HT-29 (cell line): Measurements from ENCODE around the gene CCNE1. TPM values are rescaled to one million over a fixed set of nuclear protein-coding genes. Genes with fewer than 3 reads are reported as not detected.

Experiments used
- DNase-seq: peaks from one replicate; pipeline ENCODE4 v3.0.0-alpha.2; 2015; ENCODE audit warnings: low spot score
- total RNA-seq: library from RNA; depleted of rRNA; stranded (reverse); fragments of >200 nt; shearing (Covaris generic); gene quantifications from 2 replicates; pipeline ENCODE4 v1.2.3, GENCODE V29; 2014

Gene CCNE1
- total RNA-seq, 1 experiment from 2014 or later: 20.1 TPM

DNA sequence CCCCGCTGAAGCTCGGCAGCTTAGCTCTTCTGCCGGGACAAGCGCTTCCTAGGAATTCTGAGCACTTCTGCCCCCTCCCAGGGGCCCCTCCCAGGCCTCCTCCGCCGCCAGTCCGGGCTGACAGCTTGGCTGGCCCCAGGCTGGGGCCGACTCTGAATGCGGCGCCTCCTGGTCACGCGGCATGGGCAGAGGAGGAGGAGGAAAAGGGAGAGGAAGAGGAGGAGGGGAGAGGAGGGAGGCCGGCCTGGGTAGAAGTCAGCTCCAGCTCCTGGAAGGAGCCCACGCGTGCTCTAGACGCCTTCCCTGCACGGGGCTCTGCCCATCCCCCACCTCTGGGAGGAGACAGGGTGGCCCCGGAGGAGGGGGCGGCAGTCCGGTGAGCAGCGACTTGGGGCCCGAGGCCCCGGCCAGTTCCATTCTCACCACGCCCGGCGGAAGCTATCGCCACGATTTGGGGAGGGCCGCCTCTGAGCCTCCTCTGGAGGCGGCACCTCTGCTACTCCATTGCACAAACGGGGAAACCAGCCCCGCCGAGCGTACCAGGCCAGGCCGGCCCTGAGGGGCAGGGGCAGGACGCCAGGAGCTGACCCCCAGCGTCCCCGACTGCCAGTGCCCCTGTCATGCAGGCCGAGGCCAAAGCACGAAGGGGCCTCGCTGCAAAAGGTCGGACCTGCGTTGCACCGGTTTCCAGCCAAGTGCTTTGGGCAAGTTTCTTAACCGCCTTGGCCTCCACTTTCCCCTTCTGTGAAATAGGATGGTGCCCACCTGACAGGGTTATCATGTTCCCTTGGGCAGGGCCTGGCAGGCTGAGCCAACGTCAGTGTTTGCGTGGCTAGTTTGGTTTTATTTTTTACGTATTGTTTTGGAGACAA is 31.6 kb downstream of the CCNE1 start:
- DNase-seq: no peak

DNA sequence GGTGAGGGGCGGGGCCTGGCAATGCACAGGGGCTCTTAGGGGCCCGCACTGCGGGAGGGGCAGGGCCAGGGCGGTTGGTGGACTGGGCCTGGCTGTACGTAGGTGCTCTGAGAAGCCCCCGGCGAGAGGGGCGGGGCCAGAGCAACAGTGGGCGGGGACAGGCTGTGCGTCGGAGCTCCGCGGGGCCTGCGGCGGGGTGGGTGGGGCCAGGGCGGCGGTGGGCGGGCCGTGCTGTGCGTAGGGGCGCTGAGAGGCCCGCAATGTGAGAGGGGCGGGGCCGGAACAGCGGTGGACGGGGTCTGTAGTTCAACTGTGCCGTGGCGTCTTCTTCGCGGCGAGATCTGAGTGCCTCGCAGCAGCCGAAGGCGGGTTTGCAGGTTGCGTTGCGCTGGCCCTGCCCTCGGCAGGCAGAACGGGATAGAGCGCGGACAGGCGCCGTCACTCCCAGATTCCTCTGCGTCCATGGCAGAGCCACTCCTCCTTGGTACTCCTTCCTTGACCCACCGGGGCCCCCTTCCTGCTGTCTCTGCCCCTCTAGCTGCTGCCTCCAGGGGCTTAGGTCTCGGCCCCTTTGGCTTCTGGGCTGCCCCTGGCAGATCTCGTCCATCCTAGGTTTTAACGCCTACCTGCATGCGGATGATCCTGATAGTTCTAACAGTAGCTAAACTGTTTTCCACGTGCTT is 33.2 kb downstream of the CCNE1 start:
- DNase-seq: peak; percentile 96

DNA sequence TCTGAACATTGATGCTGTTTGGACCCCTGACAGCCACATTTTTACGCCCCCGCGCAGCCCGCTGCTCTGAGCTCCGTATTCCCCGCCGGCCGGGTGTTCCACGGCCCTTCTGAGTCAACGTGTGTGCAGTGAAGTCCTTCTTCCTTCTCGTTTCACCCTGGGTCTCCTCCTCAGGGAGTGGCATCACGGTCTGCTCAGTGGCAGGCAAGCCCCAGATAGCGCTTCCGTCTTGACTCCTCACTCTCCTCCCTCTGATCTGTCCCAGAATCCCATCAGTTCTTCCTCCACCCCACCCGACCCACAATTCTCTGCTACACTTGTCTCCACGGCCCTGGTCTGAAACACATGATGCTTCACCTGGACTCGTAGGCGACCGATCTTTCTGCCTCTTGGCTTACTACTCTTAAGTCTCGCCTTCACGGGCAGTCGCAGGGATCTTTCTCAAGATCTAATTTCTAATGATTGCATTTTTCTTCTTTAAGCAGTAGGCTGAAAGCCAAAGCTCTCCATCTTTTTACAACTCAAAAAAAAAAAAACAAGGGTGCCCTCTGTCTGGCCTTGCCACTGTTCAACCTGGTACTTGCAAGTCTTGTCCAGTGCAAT is 33.9 kb downstream of the CCNE1 start:
- peak; percentile 45 for DNase-seq

DNA sequence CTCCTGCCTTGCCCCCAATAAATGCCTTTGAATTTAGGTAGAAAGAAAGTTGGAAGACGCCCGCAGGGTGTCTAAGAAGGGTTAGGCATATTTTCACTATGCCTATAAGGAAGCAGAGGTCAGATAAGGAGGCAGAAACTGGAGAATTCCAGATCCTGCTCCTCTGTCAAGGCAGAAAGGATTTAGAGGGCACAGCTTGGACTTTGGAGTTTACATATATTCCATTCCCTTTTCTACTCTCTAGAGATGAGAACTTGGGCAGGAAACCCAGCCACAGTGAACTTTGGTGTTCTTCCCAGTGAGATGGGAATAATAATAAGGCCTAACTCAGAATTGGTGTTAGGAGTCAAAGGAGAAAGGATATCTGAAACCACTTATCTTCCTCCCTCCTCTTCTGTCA is 37.4 kb downstream of the CCNE1 start:
- no peak for DNase-seq

DNA sequence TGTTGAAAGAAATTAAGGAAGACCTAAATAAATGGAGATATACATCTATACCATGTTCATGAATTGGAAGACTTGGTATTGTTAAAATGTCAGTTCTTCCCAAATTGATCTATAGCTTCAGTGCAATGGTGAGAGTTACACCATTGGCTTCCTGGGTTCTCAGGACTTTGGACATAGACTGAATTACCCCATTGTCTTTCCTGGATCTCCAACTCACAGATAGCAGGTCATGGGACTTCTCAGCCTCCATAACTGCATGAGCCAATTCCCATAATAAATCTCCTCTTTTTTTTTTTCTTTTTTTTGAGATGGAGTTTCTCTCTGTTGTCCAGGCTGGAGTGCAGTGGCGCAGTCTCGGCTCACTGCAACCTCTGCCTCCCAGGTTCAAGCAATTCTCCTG is 38.7 kb downstream of the CCNE1 start:
- DNase-seq: no peak

DNA sequence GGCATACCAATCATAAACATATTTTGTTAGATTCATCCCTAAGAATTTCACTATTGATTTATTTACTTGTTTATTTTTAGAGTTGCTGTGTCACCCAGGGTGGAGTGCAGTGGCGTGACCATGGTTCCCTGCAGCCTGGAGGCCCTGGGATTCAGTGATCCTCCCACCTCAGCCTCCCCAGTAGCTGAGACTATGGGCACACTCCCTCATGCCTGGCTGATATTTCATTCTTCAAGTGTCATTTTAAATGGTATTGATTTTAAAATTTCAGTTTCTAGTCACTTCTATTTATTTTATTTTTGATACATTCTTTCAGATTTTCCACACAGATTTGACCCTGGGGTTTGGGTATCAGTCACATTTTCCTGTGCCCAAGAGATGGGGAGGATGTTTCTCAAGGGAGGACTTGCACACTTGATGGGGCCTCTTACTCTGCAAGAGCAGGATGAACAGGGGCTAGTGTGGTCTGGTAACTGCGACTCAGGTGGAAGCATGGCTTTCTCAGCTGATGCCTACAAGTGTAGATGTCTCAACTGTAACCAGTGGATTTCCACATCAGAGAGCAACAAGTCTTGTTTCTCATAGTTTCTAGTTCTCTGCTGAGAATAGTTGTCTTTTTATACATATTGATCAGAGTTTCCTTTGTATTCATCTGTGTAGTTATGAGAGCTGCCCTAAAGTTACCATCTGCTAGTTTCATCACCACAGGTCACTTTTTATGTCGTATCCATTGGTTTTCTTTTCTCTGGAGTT is 40.2 kb downstream of the CCNE1 start:
- no peak for DNase-seq

DNA sequence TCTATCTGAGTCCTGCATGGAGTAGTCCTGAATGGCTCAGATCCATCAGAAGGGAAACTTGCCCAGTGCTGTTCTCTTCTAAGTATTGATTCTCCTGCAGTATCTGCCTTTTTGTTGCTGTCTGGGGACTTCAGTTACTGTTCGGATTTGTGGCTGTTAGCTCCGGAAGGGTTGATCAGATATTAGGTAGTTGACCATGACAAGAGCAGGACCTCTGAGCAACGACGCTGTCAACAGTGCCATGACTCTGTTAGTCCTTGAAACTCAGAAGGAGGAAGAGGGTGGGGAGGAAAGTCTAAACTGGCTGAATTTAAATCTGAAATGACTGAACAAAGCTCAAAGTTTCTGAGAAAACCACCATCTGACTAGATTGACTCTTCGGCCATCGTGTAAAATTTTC is 42.2 kb downstream of the CCNE1 start:
- no peak for DNase-seq

DNA sequence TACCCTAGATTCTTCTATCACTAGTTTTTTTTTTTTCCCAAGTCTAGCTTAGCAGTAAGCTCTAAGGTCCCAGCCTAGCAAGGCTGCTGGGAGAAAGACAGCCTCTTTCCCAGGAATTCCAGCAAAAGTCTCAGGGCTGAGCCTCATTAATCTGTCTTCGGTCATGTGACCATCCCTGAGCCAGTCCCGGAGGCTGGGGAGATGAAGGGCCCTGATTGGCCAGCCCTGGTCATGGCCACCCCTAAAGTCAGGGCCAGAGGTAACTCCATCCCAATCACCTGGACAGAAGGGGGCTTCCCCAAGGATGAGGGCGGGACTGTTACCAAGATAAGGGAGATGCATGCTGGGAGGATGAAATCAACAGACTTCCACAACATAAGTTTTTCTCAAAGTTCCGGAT is 43.3 kb downstream of the CCNE1 start:
- DNase-seq: no peak

DNA sequence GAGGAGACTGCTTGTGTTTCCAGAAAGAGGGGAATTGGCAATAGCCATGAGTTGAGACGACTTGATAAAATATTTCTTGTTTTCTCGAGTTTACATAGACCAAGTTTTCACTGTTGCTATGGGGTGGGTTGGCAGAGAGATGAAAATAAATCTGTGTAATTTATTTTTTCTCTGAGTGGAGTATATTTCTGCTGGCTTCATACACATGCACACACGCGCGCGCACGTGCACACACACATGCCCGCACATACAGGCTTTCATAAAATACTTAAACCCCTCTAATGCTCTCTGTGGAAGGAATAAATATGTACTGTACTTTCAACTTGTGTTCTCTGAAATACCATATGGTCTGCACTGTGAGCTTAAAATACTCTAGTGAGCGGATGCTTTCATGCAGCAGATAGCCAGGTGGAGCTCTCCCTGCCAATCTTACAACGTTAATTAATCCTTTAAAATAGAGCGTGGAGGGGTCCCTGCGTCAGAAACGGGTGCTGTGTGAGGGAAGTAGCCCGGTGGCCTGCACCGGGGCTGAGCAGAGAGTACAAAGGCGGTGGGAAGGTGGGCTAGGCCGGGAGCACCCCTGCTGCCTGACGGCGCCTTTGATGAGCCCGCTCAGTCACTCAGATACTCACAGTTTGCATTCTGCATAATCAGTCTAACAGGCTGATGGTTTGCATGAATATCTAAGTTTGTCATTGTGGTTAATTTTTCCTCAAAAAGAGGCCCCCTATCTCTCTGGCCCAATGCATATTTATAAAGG is 44.1 kb downstream of the CCNE1 start:
- DNase-seq: no peak

DNA sequence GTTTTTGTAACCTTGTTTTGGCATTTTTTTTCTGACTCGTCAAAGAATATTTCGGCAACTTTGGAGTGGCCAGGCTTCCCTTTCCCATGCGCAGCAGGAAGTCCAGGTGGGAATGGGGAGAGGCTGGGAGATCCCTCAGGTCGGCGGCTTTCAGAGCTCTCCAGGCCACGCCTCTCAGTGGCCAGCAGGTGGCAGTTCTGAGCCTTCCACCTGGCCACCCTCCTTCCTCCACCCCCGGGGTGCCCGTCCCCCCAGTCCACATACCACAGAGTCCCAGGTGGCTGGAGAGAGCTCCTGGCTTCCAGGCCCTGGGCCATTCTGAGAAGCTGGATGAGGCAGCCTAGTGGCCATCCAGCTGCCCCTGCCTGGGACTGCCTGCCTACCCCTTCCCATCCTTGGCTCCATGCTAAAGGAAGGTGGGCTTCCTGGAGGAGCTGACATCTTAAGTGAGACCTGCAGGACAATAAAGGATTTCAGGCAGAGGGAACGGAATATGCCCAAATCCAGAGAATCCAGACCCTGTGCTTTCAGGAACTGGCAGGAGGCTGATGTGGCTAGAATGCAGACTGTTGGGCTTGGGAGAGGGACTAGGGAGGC is 46.3 kb downstream of the CCNE1 start:
- DNase-seq: peak; percentile 82

DNA sequence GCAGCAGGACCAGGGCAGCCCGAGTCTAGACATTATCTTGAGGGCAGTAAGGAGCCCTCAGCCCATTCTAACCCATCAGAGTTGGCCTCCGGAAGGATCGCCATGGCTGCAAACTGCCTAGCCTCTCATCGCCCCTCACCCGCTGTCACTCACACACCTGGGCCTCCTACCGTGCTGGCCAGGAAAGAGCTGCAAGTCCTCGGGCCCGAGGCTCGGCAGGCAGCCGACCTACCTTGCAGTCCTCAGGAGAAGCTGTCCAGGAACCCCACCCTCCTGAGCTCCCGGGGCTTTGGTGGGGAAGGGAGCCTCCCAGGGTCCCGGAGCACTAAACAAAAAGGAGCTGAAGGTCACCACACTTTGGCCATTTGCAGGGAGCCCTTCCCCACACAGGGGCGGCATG is 46.8 kb downstream of the CCNE1 start:
- DNase-seq: no peak

DNA sequence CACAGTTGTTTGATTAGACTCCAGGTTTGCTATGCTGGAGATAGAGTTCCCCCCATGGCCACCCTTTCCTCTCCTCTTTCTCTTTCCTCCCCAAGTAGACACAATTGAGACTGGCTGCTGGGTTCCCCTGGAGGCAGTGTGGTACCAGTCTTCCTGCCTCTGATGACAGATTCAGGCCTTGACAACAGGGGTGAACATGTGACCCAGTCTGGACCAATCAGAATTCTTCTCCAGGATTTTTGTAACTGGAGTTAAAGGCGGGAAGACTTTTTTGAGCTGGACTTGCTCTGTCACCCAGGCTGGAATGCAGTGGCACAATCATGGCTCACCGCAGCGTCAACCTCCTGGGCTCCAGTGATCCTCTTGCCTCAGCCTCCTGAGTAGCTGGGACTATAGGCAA is 48.7 kb downstream of the CCNE1 start:
- DNase-seq: peak; percentile 21

DNA sequence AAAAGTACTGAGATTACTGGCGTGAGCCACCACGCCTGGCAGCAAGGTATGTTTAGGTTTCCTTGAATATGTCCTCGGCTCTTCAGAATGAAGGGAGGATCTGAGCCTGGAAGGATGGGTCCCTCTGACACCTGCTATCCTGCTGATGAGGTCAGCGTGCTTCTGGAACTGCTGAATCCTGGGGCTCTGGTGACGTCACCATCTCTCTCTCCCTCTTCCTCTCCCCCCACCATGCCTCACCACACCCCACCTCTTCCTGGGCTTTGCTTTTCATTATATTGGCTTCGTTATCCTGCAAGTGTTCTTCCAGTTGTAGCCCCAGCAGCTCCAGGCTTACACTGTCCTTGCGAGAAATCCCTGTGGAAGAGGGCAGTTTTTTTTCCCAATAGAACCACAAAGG is 49.8 kb downstream of the CCNE1 start:
- DNase-seq: no peak

DNA sequence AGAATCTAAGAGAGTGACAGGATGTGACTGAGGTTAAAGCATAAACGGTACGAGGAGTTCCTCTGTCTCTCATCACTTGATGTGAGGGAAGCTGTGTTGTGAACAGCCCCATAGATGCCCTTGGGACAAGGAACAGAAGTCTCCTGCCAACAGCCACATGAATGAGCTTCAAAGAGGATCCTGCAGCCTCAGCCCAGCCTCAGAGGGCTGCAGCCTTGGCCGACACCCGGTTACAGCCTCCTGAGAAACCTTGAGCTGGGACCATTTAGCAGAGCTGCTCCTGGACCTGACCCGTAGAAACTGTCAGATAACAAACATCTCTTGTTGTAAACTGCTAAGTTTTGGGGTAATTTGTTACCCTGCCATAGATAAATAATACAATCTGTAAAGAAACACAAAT is 54.2 kb downstream of the CCNE1 start:
- DNase-seq: no peak

DNA sequence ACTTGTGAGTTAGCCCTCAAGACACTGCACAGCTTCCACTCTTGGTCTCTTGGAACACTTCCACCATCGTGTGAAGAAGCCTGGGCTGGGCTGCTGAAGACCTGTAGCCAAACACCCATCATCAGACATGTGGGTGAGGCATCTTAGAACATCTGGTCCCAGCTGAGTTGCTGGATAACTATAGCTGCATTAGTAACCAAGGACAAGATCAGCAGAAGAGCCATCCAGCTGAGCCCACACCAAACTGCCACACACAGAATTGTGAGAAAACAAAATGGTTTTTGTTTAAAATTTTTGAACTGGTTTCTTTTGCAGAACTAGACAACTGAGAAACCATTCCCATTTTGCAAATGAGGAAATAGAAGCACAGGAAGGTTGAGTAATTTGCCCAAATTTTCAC is 56.2 kb downstream of the CCNE1 start:
- no peak for DNase-seq

DNA sequence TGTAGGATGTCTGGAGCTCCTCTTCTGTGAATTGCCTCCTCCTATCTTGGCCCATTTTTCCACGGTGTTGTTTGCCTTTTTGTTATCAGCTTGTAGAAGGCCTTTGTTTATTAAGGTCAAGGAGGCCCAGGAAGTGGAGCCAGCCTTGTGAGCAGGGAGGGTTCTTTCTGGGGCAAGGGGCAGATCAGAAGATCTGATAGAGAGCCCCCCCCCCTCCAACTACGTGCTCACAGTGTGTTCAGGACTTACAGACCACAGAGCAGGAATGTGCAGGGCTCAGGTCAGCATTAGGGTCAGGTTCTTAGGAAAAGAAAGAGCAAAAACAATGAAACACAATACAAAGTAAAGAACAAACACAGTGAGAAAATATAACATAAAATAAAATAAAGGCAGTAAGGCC is 59.4 kb downstream of the CCNE1 start:
- DNase-seq: peak; percentile 16

DNA sequence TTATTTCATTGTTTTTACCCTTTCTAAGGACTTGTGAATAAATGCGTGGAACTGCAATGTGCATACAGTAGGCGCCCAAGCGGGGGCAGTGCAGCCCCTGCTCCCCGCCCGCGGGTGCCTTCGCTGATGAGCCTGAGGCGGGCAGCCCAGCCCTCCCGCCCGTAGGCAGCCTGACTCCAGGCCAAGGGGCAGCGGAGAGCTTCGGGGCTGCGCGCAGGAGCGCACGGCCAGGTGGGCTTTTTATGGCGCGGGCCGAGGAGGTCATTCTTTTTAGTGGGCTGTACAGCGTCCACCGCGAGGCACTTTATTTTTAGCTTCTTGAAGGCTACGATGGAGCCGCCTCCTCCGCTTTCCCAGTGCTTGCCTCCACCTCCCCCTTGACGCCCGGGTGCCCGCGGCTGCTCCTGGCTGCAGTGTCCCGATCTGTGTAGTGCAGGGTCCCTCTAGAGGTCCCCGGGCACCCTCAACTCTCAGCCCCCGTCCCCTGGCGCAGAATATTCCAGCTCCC is 60.5 kb downstream of the CCNE1 start:
- DNase-seq: no peak

DNA sequence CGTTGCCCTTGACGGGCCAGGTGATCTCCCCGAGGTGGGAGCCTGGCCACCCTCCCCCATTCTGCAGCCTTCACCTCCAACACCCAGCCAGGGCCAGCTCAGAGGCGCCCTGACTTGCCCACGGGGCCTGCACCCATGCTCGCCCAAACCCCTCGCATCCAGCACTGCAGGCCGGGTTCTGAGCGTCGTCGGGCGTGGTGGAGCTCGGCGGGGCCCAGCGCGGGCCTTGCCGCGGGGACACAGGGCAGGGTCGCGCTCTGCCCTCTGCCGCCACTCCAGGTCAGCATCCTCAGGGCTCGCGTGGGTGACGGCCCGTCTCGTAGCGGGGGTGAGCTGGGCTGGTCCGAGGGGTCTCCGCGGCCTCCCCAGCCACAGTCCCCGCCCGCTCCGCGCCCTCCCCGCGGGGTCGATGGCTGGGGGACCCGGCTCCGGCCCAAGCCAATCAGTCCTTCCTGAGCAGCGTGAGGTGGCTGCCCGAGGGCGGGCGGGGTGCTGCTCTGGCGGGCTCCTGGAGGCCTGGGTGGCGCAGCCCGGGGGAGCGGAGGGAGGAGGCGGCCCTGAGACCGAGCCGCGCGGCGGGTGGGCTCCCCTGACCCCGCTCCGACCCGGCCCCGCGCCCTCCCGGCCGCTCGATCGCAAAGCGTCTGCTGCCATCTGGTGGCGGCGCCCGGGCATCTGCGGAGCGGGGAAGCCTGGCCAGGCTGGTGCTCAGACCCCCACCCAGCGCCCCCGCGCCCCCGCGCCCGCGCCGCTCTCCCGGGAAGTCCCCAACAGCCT is 61.4 kb downstream of the CCNE1 start:
- peak; percentile 54 for DNase-seq
